Ectodermal cell (in vitro differentiated cells): ENCODE measurements around the gene PIEZO1.

Experiments used
- H3K27ac ChIP-seq: 2 replicates; pipeline ENCODE4 v1.7.0; 2013; ENCODE audit warnings: mild to moderate bottlenecking, low read depth, low read length; ENCODE audit not compliant: insufficient read depth, poor library complexity, severe bottlenecking
- H3K27me3 ChIP-seq: 2 replicates; pipeline ENCODE4 v1.7.0; 2013; ENCODE audit warnings: mild to moderate bottlenecking, low read length; ENCODE audit not compliant: insufficient read depth, control insufficient read depth, poor library complexity, severe bottlenecking
- H3K36me3 ChIP-seq: one replicate; pipeline ENCODE4 v1.7.0; 2013; ENCODE audit warnings: low read length; ENCODE audit not compliant: control insufficient read depth, insufficient read depth
- H3K4me1 ChIP-seq: one replicate; pipeline ENCODE4 v1.7.0; 2013; ENCODE audit warnings: low read length; ENCODE audit not compliant: control insufficient read depth, insufficient read depth
- H3K4me3 ChIP-seq: 2 replicates; pipeline ENCODE4 v1.7.0; 2013; ENCODE audit warnings: low read depth, low read length, control low read depth; ENCODE audit not compliant: insufficient read depth
- H3K9me3 ChIP-seq: 2 replicates; pipeline ENCODE4 v1.7.0; 2013; ENCODE audit warnings: mild to moderate bottlenecking, low read length, moderate library complexity; ENCODE audit not compliant: control insufficient read depth
- WGBS, 2 experiments: methylation state at CpG; one replicate each; pipeline ENCODE4 v1.1.7; 2013; ENCODE audit warnings: missing lambda C conversion rate in 2 of 2; 5-methylcytosine and 5-hydroxymethylcytosine counted together

PIEZO1 gene

DNA sequence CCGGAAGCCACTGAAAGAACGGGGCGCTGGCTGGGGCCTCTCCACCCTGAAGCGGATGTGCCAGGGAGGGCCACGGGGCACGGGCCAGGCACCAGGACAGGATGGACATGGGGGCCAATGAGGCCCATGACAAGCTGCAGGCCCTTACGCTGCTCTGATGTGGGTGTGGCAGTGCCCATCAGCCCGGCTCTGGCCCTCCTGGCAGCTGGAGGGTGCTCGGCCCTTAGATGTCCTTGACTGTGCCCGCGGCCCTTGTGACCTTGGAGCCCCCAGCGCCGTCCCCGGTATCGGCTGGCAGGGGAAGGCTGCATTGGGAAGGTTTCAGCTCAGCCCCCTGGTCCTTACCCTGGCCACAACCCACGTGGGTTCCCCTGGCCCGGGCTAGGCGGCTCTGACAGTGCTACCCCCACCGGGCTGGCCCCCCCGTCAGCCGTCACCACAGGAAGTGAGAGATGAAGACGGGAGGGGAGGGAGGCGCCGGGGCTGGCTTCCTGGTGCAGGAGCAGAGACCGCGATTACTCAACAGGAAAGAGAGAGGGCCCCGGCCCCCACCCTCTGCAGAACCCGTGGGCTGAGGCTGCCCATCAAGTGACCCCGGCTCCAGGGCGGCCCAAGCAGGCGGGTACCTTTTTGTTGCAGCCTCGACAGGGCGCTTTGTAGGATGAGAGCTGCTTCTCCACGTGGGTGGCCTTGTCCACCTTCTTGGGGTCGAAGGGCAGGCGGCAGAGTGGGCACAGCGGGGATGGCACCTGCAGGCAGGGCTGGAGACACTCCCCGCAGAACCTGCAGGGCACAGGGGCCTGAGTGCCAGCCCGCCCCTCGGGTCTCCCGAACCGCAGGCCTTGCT lies 84.2 kb downstream of the PIEZO1 start:
- Histone ChIP-seq H3K36me3 (peaks cover 8% of the 10 kb centered on the region), H3K9me3 (no peaks in the 10 kb centered on the region), H3K4me1 (no peaks in the 10 kb centered on the region), H3K27ac (no peak overlapping the region), H3K4me3 (no peak overlapping the region), H3K27me3 (no peaks in the 10 kb centered on the region)
- WGBS, 2 experiments, result 91% methylated on average over 42 of the region's 42 CpGs

DNA sequence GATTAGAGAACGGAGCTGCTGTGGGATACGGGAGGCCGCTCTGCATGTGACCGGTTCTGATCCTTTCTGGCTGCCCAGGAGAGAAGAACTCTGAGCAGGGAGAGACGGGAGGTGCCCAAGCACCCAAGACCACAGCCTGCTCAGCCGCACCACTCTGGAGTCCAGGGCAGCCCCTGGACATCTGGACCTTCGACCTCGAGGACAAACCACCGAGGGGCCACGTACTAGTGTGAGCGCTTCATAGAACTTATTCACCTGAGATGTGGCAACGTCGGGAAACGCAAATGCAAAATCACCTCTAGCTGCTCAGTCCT lies 84.7 kb downstream of the PIEZO1 start:
- Histone ChIP-seq H3K4me3 (no peak overlapping the region), H3K27ac (no peak overlapping the region), H3K9me3 (no peaks in the 10 kb centered on the region), H3K27me3 (no peaks in the 10 kb centered on the region), H3K36me3 (peaks cover 8% of the 10 kb centered on the region), H3K4me1 (no peaks in the 10 kb centered on the region)
- 96% methylated on average over 14 of the region's 14 CpGs for WGBS, 2 experiments

DNA sequence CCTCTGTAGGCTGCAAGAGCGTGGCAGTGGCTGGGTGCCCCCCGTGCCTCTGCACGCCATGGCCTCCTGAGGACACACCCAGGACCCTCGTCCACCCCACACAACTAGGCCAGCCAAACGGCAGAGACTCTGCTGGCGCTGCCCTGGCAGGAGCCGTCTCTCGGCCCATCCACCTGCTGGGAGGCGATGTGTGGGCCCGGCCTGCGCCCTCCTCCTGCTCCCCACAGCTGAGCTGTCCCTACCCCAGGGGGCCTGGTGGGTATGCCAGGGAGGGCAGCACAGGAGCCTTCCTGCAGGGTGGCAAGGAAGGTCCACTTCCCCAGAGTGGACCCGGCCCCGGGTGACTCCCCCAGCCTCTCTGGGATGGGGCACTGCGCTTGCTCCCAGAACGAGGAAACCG lies 85.8 kb downstream of the PIEZO1 start:
- peaks cover 8% of the 10 kb centered on the region for H3K36me3 ChIP-seq
- H3K4me1 ChIP-seq, result no peaks in the 10 kb centered on the region
- H3K27ac ChIP-seq, result no peak overlapping the region
- H3K27me3 ChIP-seq, result no peaks in the 10 kb centered on the region
- 96% methylated on average over 16 of the region's 16 CpGs for WGBS, 2 experiments
- no peaks in the 10 kb centered on the region for H3K9me3 ChIP-seq
- no peak overlapping the region for H3K4me3 ChIP-seq

DNA sequence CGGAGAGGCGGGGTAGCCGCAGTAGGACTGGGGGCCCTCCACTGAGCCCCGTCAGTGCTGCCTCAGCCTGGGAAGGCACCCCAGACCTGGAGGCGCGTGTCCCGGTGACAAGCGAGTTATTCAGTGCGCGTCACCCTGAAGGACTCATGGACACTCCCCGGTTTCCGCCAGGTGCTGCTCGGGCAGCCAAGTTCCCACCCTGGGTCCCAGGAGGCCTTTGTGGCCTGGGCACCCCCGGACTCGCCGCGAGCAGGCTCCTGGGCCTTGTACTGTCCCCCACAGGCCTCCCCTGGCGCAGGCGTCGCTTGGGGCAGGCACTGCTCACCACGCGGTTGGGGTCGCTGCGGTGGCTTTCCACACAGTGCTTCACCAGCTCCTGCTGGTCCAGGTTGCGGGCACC lies 86.4 kb downstream of the PIEZO1 start:
- Histone ChIP-seq H3K9me3 (no peaks in the 10 kb centered on the region), H3K4me3 (no peak overlapping the region), H3K4me1 (no peaks in the 10 kb centered on the region), H3K36me3 (peaks cover 8% of the 10 kb centered on the region), H3K27me3 (no peaks in the 10 kb centered on the region), H3K27ac (no peak overlapping the region)
- WGBS, 2 experiments, result 97% methylated on average over 25 of the region's 25 CpGs

DNA sequence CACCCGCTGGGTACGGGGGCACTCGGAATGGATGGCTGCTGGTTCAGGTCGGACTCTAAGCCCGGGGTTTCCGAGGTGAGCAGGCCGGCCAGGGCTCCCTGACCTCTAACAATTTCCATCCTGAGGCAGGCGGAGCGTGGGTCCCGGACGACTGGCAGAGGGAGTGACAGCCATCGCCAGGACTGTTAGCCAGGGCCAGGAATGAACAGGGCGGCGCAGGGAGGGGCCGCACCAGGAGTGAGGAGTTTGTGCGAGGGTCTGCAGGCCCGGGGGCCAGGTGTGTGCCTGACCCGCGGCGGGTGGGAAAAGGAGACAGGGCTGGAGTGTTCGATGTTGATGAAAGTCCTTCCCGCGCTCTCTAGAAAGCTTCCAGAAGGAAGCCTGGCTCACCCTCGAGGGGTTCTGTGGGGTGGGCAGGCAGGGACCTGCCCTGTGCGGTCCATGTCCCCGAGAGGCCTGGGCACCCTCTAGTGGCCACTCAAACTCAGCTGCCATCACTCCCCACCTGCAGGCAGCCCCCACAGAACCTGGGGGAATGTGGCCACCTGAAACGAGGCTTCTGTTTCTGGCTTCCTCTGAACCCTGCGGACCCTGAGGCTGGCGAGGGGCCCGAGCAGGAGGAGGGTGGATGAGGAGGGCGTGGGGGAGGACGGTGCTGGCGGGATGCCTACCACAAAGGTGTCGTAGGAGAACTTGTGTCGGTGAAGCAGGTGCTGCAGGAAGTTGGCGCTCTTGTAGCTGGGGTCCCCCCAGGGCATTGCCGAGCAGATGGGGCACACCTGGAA lies 87.0 kb downstream of the PIEZO1 start:
- no peaks in the 10 kb centered on the region for H3K4me1 ChIP-seq
- peaks cover 8% of the 10 kb centered on the region for H3K36me3 ChIP-seq
- H3K27me3 ChIP-seq, result no peaks in the 10 kb centered on the region
- 92 to 93% methylated on average over 37 of the region's 37 CpGs for WGBS, 2 experiments
- H3K9me3 ChIP-seq, result no peaks in the 10 kb centered on the region
- H3K4me3 ChIP-seq, result no peak overlapping the region
- no peak overlapping the region for H3K27ac ChIP-seq

DNA sequence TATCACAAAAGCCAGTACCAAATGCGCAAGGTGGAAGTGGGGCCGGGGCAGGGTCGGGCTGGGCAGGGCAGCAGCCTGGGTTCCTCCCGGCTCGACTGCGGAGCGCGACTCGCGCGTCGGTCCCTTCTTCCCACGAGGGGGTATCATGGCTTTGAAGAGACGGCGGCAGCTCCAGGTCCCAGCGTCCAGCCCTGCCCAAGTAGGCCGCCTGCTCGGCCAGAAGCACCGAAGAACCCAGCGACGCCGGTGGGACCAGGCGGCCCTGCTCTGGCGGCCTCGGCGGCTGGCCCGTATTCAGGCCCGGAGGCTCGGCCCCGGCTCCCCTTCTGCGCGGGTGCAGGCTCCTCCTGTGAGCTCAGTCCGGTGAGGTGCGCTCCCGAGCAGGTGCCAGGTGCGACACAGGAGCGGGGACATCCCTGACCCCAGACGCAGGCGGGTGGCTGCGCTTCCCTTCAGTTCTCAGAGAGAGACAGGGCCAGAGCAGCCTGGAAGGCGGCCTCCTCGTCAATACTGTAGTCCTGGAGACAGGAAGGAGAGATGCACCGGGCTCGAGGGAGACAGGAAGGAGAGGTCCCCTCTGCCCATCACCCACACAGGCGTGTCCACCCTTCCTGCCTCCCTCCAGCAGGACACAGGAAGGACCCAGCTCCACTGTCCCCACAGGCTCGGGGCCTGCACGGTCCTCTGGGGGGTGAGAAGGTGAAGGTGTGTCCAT lies 87.7 kb downstream of the PIEZO1 start:
- Histone ChIP-seq H3K27me3 (no peaks in the 10 kb centered on the region), H3K9me3 (no peaks in the 10 kb centered on the region), H3K36me3 (peaks cover 8% of the 10 kb centered on the region), H3K27ac (no peak overlapping the region), H3K4me3 (no peak overlapping the region), H3K4me1 (no peaks in the 10 kb centered on the region)
- 95 to 96% methylated on average over 47 of the region's 47 CpGs for WGBS, 2 experiments

DNA sequence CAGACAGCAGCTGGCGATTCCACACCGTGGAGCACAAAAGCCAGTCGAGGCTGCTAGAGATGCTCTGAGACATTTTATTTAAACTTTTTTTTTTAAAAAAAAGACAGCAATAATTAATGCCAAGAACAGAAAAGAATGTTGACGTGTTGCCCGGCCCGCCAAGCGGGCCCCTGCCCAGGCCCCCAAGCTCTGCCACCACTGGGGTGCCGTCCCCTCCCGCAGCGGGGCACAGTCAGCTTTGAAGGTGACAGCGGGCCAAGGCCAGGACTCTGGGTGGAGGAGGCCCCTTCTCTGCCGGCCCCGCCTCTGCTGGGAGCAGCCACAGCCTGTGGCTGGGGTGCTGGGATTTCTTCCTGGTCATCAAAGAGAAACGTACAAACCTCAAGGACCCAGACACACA lies 88.6 kb downstream of the PIEZO1 start:
- no peaks in the 10 kb centered on the region for H3K27me3 ChIP-seq
- peaks cover 8% of the 10 kb centered on the region for H3K36me3 ChIP-seq
- H3K27ac ChIP-seq, result no peak overlapping the region
- H3K9me3 ChIP-seq, result no peaks in the 10 kb centered on the region
- H3K4me1 ChIP-seq, result no peaks in the 10 kb centered on the region
- no peak overlapping the region for H3K4me3 ChIP-seq
- 91 to 94% methylated on average over 14 of the region's 14 CpGs for WGBS, 2 experiments

DNA sequence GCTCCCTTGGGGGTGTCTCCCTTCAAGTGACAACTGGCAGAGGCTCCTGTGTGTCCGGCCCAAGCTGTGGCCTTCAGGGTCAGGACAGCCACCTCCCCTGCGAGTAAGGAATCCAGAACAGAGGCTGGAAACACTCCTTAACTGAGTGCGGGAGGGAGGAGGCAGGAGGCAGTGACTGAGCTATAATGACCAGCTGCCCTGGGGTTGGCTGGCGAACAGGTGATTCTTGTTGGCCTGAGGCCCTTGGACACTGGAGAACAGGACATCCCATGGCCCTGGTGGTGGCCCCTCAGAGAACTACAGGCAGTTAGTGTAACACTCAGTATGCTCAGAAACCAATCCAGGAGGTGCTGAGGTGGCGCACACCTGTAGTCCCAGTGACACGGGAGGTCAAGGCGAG lies 89.3 kb downstream of the PIEZO1 start:
- no peak overlapping the region for H3K4me3 ChIP-seq
- H3K9me3 ChIP-seq, result no peaks in the 10 kb centered on the region
- no peak overlapping the region for H3K27ac ChIP-seq
- H3K4me1 ChIP-seq, result no peaks in the 10 kb centered on the region
- peaks cover 8% of the 10 kb centered on the region for H3K36me3 ChIP-seq
- 95 to 97% methylated on average over 7 of the region's 7 CpGs for WGBS, 2 experiments
- peaks cover 4% of the 10 kb centered on the region for H3K27me3 ChIP-seq

DNA sequence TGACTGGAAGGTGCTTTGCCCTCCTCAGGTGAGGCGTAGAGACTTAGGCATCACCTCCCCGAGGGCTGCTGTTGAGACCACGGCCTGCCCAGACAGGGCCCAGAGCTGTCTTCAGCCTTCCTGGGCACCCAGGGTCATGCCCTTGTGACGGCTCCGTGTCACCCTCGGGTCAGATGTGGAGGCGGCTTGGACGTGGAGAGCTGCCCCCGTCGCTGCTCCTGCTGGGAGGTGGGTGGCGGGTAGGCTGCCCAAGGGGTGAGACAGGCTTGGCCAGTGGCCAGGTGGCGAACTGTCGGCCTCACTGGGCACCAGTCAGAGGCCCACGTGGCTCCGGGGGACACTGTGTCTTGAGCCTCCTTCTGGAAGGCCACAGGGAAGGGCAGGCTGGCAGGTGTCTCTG lies 89.8 kb downstream of the PIEZO1 start:
- peaks cover 9% of the 10 kb centered on the region for H3K27me3 ChIP-seq
- no peak overlapping the region for H3K27ac ChIP-seq
- no peaks in the 10 kb centered on the region for H3K4me1 ChIP-seq
- H3K4me3 ChIP-seq, result no peak overlapping the region
- H3K36me3 ChIP-seq, result peaks cover 8% of the 10 kb centered on the region
- WGBS, 2 experiments, result 93 to 94% methylated on average over 15 of the region's 15 CpGs
- H3K9me3 ChIP-seq, result no peaks in the 10 kb centered on the region
